HL-60 (cell line): ENCODE measurements around the gene CTSA.

ENCODE experiments used
- DNase-seq, 2 experiments: peaks; one replicate each; pipeline ENCODE4 v3.0.0-alpha.2; 2010 to 2020; ENCODE audit warnings: low read depth in 1 of 2, low spot score in 1 of 2
- H3K27ac ChIP-seq: fragments of 250-450 bp; sonication (Bioruptor Pico); replicated peaks from 2 replicates; pipeline ENCODE4 v1.5.1; 2020; ENCODE audit warnings: mild to moderate bottlenecking, moderate library complexity
- H3K27me3 ChIP-seq: fragments of 250-450 bp; sonication (Bioruptor Pico); 2 replicates; pipeline ENCODE4 v1.5.1; 2021; ENCODE audit warnings: mild to moderate bottlenecking, moderate library complexity; ENCODE audit not compliant: insufficient read depth, poor library complexity, severe bottlenecking
- H3K4me3 ChIP-seq: replicated peaks from 2 replicates; pipeline ENCODE4 v1.5.1; 2011; ENCODE audit warnings: mild to moderate bottlenecking, control low read depth, low read length; ENCODE audit not compliant: insufficient read depth
- CTCF ChIP-seq: IDR thresholded peaks from one replicate; pipeline ENCODE4 v1.5.1; 2011; ENCODE audit warnings: low read length, control low read depth, inconsistent platforms; ENCODE audit not compliant: insufficient read depth
- GABPA ChIP-seq: IDR thresholded peaks from 2 replicates; pipeline ENCODE4 v1.6.1; 2012; ENCODE audit warnings: low read depth
- POLR2AphosphoS5 ChIP-seq: IDR thresholded peaks from 2 replicates; pipeline ENCODE4 v1.6.1; 2012; ENCODE audit warnings: low read depth
- SPI1 ChIP-seq: IDR thresholded peaks from 2 replicates; pipeline ENCODE4 v1.6.1; 2012; ENCODE audit warnings: low read depth, mild to moderate bottlenecking, borderline replicate concordance
- TF ChIP-seq, protein P1 (sequence below): IDR thresholded peaks from 2 replicates; pipeline ENCODE4 v1.6.1; 2012; ENCODE audit warnings: low read depth; ENCODE audit not compliant: insufficient replicate concordance

Gene CTSA

GRCh38 chr20:45892828-45893500 is 1.8 kb downstream of the CTSA start:
- Histone ChIP-seq H3K4me3 (peak overlapping the region; percentile 75), H3K27me3 (no peaks in the 10 kb centered on the region), H3K27ac (peak overlapping the region; percentile 67)
- TF ChIP-seq GABPA, result no peak
- no peak for TF ChIP-seq SPI1
- DNase-seq, result peak in 1 of 2 experiments; percentile 45

DNA sequence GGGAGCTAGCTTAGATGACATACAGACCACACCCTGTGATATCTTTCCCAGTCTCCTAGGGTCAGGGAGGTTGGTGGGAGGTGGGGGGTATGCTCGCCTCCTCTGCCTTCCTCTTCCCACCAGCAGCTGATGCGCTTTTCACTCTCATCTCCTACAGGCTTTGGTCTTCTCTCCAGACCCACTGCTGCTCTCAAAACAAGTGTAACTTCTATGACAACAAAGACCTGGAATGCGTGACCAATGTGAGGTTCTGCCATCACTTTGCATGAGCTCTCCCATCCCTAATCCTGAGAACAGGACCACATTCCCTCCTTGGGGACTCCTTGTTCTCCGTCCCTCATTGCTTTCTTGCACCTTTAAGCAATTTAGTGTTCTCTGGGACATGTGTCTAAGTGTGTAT is 2.7 kb downstream of the CTSA start:
- DNase-seq, result no peak
- TF ChIP-seq SPI1, result no peak
- no peak for TF ChIP-seq POLR2AphosphoS5
- TF ChIP-seq GABPA, result no peak
- no peak for TF ChIP-seq CTCF
- TF ChIP-seq, protein P1, sequence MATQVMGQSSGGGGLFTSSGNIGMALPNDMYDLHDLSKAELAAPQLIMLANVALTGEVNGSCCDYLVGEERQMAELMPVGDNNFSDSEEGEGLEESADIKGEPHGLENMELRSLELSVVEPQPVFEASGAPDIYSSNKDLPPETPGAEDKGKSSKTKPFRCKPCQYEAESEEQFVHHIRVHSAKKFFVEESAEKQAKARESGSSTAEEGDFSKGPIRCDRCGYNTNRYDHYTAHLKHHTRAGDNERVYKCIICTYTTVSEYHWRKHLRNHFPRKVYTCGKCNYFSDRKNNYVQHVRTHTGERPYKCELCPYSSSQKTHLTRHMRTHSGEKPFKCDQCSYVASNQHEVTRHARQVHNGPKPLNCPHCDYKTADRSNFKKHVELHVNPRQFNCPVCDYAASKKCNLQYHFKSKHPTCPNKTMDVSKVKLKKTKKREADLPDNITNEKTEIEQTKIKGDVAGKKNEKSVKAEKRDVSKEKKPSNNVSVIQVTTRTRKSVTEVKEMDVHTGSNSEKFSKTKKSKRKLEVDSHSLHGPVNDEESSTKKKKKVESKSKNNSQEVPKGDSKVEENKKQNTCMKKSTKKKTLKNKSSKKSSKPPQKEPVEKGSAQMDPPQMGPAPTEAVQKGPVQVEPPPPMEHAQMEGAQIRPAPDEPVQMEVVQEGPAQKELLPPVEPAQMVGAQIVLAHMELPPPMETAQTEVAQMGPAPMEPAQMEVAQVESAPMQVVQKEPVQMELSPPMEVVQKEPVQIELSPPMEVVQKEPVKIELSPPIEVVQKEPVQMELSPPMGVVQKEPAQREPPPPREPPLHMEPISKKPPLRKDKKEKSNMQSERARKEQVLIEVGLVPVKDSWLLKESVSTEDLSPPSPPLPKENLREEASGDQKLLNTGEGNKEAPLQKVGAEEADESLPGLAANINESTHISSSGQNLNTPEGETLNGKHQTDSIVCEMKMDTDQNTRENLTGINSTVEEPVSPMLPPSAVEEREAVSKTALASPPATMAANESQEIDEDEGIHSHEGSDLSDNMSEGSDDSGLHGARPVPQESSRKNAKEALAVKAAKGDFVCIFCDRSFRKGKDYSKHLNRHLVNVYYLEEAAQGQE, result no peak
- Histone ChIP-seq H3K4me3 (no peak overlapping the region), H3K27me3 (no peaks in the 10 kb centered on the region), H3K27ac (0 out of 2 replicates have a peak overlapping the region, but pooled peaks have one; percentile 2)

GRCh38 chr20:45894797-45895196 is 3.7 kb downstream of the CTSA start:
- DNase-seq, result no peak
- TF ChIP-seq SPI1 (no peak), CTCF (no peak), POLR2AphosphoS5 (no peak), GABPA (no peak)
- TF ChIP-seq, protein P1, result no peak
- no peak overlapping the region for H3K27ac ChIP-seq
- no peak overlapping the region for H3K4me3 ChIP-seq
- no peaks in the 10 kb centered on the region for H3K27me3 ChIP-seq

DNA sequence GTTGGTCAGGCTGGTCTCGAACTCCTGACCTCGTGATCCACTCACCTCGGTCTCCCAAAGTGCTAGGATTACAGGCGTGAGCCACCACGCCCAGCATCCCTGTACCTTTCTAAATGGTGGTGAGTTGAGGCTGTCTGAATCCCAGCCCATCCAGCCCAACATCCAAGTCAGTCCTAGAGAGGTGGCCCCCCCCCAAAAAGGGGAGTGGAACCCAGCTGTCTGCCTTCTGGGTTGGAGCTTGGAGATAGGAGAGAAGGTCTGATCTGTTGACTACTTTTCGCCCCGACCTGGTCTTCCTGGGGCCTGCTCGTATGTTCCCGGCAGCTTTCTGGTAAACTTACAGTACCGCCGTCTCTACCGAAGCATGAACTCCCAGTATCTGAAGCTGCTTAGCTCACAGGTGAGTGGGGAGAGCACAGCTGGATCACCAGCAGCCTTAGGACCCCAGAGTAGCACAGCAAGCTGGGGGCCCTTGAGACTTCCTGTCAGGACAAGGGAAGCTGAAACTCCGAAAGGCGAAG is 5.6 kb downstream of the CTSA start:
- no peak for DNase-seq
- TF ChIP-seq, protein P1, result no peak
- TF ChIP-seq CTCF, result no peak
- no peak for TF ChIP-seq GABPA
- TF ChIP-seq POLR2AphosphoS5, result no peak
- TF ChIP-seq SPI1, result no peak
- H3K27ac ChIP-seq, result no peak overlapping the region
- H3K4me3 ChIP-seq, result no peak overlapping the region
- no peaks in the 10 kb centered on the region for H3K27me3 ChIP-seq
